Anterior cingulate cortex (tissue), 58 donors: ENCODE data around the gene ARHGAP36.

Experiments
- DNase-seq, 58 donors: peaks; one replicate each; lab custom pipeline; 2025; lab: John Stamatoyannopoulos, UW

The ARHGAP36 gene

DNA sequence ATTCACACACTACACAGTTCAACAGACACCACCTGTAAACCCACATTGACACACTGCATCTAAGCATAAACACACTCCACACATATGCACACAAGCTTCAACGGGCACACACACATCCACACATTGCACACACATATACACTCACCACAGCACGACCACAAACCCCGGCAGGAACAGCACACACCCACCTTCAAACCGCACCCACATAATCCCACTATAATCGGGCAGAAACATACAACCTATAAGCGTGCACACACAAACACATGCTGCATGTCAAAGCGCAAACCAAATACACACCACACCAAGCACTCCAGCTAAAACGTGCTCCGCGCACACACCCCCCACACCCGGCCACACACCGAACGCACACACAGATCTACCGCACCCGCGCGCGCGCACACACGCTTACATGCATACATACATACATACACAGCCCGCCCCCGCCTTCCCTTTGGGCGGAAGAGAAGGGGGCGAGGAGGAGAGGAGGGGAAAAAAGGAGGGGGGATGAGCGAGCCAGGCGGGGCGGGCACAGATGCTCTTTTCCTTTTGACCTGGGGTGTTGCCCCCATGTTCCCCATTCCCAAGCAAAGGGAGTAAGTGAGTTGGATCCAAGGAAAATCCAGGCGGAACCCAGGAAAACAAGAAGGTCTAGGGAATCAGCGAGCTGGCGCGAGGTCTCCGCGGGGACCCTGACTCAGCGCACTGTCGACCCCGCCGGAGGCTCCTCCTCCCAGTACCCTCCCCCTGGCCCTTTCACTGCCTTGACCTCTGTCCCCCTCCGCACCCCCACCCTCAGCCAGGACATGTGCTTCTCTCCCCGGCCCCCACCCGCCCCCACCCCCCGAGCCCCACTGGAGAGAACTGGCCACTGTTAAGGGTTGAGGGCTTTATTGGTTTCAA lies 9.9 kb downstream of the ARHGAP36 start:
- DNase-seq, result no peak

- DNase-seq, result peak in 19 of 58 donors; percentile 0 to 18 (median 4)
Measured at GRCh38 chrX:131068945-131069719, 11.0 kb downstream of the ARHGAP36 start.

GRCh38 chrX:131072871-131073571 lies 14.9 kb downstream of the ARHGAP36 start:
- DNase-seq, result no peak

DNA sequence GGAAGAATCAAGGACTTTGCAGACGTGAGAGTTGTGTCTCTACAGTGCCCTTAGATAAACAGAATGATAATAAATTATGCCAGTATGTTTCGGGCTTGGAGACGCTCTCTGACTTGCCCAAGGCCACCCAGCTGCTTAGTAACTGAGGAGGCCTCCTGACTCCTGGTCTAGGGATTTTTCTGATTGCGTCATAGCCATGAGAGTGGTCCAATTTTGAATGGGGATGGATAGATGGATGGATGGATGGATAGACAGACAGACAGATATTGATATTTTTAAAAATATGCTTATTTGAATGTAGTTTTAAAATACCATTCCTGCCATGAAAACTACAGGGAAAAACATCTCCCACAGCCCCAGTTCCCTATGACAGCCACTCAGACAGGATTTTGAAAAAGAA lies 15.5 kb downstream of the ARHGAP36 start:
- DNase-seq, result no peak

GRCh38 chrX:131081772-131082740 lies 23.9 kb downstream of the ARHGAP36 start:
- DNase-seq, result no peak

DNA sequence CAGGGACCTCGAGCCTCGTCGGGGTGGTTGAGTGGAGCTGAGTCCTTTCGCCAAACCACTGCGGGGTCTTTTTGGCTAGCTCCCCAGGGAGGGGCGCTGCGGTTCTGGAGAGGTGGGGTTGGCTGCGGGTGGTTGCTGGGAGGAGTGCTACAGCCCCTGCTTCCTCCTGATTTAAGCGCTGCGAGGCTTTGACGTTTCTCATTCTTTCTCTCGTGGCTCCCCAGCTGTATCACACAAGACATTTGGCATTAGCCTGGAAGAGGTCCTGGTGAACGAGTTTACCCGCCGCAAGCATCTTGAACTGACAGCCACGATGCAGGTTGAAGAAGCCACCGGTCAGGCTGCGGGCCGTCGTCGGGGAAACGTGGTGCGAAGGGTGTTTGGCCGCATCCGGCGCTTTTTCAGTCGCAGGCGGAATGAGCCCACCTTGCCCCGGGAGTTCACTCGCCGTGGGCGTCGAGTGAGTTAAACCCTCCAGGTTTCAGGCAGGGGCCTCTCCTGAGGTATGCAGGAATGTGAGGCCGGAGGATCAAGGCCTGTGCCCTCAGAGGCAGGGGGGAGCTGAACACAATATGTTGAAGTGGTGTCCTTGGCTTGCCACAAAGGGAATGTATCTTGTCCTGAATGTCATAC lies 25.5 kb downstream of the ARHGAP36 start:
- no peak for DNase-seq

GRCh38 chrX:131084145-131084544 lies 26.0 kb downstream of the ARHGAP36 start:
- no peak for DNase-seq

GRCh38 chrX:131136776-131137175 lies 78.6 kb downstream of the ARHGAP36 start:
- DNase-seq, result no peak

GRCh38 chrX:131139072-131139471 lies 80.9 kb downstream of the ARHGAP36 start:
- no peak for DNase-seq
